Spleen (tissue), 11 donors: ENCODE results near the gene FSHR. TPM values are rescaled to one million over a fixed set of nuclear protein-coding genes. Genes with fewer than 3 reads are reported as not detected.

Experiments
- DNase-seq: peaks from one replicate; pipeline ENCODE4 v3.0.0-alpha.2; 2020
- H3K27ac ChIP-seq, 8 donors: fragments of 200-600 bp; sonication (generic) in 7 of 8; 1 replicate in 4 of 8; 2 replicates in 4 of 8; pipeline versions ENCODE4 v1.5.0 to v1.8.0; 2016 to 2021; ENCODE audit warnings: inconsistent platforms in 4 of 8, mild to moderate bottlenecking in 4 of 8, moderate library complexity in 1 of 8
- H3K27me3 ChIP-seq, 7 donors: fragments of 200-600 bp; sonication (generic) in 6 of 7; replicated peaks in 1 of 7; 1 replicate in 4 of 7; 2 replicates in 3 of 7; pipeline versions ENCODE4 v1.5.0 to v1.8.0; 2016 to 2021; ENCODE audit warnings: inconsistent platforms in 3 of 7, mild to moderate bottlenecking in 1 of 7
- H3K36me3 ChIP-seq, 6 donors: fragments of 200-600 bp; sonication (generic) in 5 of 6; 1 replicate in 4 of 6; 2 replicates in 2 of 6; pipeline versions ENCODE4 v1.5.0 to v1.8.0; 2016 to 2021; ENCODE audit warnings: inconsistent platforms in 2 of 6
- H3K4me1 ChIP-seq, 6 donors: fragments of 200-600 bp; sonication (generic) in 5 of 6; 1 replicate in 3 of 6; 2 replicates in 3 of 6; pipeline versions ENCODE4 v1.5.0 to v1.8.0; 2016 to 2021; ENCODE audit warnings: inconsistent platforms in 3 of 6
- H3K4me3 ChIP-seq, 8 donors: fragments of 200-600 bp; sonication (generic) in 7 of 8; 1 replicate in 4 of 8; 2 replicates in 4 of 8; pipeline versions ENCODE4 v1.5.0 to v1.8.0; 2016 to 2021; ENCODE audit warnings: inconsistent platforms in 4 of 8, mild to moderate bottlenecking in 4 of 8, moderate library complexity in 2 of 8
- H3K9me3 ChIP-seq, 8 donors: fragments of 200-600 bp; sonication (generic) in 7 of 8; 1 replicate in 4 of 8; 2 replicates in 4 of 8; pipeline versions ENCODE4 v1.5.0 to v1.8.0; 2016 to 2021; ENCODE audit warnings: inconsistent platforms in 4 of 8
- CTCF ChIP-seq, 11 experiments: fragments of 200-600 bp in 7 of 11; fragments of 450-650 bp in 4 of 11; sonication (generic) in 4 of 11; IDR thresholded peaks in 8 of 11; conservative IDR thresholded peaks in 3 of 11; 1 replicate in 7 of 11; 2 replicates in 4 of 11; pipeline versions ENCODE4 v1.4.0 to v1.8.0; 2016 to 2021; ENCODE audit warnings: antibody characterized with exemption in 11 of 11, inconsistent platforms in 4 of 11, mild to moderate bottlenecking in 1 of 11
- POLR2A ChIP-seq, 3 donors: fragments of 450-650 bp; IDR thresholded peaks; one replicate each; pipeline ENCODE4 v1.5.1; 2017; ENCODE audit warnings: antibody characterized with exemption in 3 of 3, mild to moderate bottlenecking in 1 of 3
- POLR2AphosphoS5 ChIP-seq, 3 donors: sonication (generic); formaldehyde crosslinking; IDR thresholded peaks; one replicate each; pipeline ENCODE4 v1.5.1; 2017; ENCODE audit warnings: antibody characterized with exemption in 3 of 3
- WGBS, 5 donors: extraction: QIAGEN DNeasy Blood & Tissue Kit in 3 of 5; methylation state at CpG; one replicate each; pipeline versions ENCODE4 v1.1.5 to v1.1.7; 2013 to 2018; 5-methylcytosine and 5-hydroxymethylcytosine counted together
- intact Hi-C: fragments of 100-400 bp; cut with DNase I; formaldehyde crosslinking; loops from one replicate; pipeline ENCODE4 v1.15.0; 2023; ENCODE audit warnings: low total_unique reads
- polyA plus RNA-seq, 3 donors: library from polyadenylated mRNA; stranded (reverse); fragments of 200-250 nt; gene quantifications; one replicate each; pipeline ENCODE4 v1.2.1, GENCODE V29; 2013
- total RNA-seq, 7 donors: library from RNA; depleted of rRNA in 3 of 7; stranded (reverse); fragments of >200 nt in 3 of 7; fragmentation: NEBNext Ultra II Directional in 4 of 7; extraction: Animal tissue kit (Norgen Biotek cat#: 25700) in 4 of 7; gene quantifications; one replicate each; pipeline versions ENCODE4 v1.1.0 to v1.2.1, GENCODE V29; 2016 to 2021
- donor health status: healthy with polysubstance abuse.
- donor health status: DM: no; HTN: no; CAD: no; lungs with moderate emphysema.
- donor health status: DM: no; HTN: no; CAD: no.
- donor health status: Bipolar disorder and iron deficiency.
- donor health status: healthy.
- donor health status: DM: no; HTN: no; CAD: no.
- donor health status: DM: yes; HTN: yes; CAD: no.

The FSHR gene
- total and polyA plus RNA-seq, 10 donors, result 0.03 TPM; not detected in 9

GRCh38 chr2:49102146-49102545 is 52.2 kb downstream of the FSHR start:
- Histone ChIP-seq H3K27me3 (no peaks in the 10 kb centered on the region), H3K4me1 (no peaks in the 10 kb centered on the region), H3K4me3 (no peak overlapping the region), H3K9me3 (no peaks in the 10 kb centered on the region), H3K36me3 (no peaks in the 10 kb centered on the region), H3K27ac (no peak overlapping the region)
- intact Hi-C loops, result no loop called here
- no peak for DNase-seq
- TF ChIP-seq POLR2AphosphoS5 (IDR thresholded peaks at IDR 0.05) (no peak), POLR2A (IDR thresholded peaks at IDR 0.05) (no peak), CTCF (IDR thresholded peaks at IDR 0.05 in 8 of 11, conservative IDR thresholded peaks at IDR 0.05 in 3 of 11) (no peak)
- 50 to 74% (median 63%) methylated on average over 1 of the region's 1 CpG for WGBS, 5 donors

- peaks cover 0 to 18% (median 12%) of the 10 kb centered on the region in 8 donors for H3K9me3 ChIP-seq
- H3K4me3 ChIP-seq, result no peak overlapping the region
- TF ChIP-seq POLR2A (IDR thresholded peaks at IDR 0.05) (no peak), POLR2AphosphoS5 (IDR thresholded peaks at IDR 0.05) (no peak), CTCF (IDR thresholded peaks at IDR 0.05 in 8 of 11, conservative IDR thresholded peaks at IDR 0.05 in 3 of 11) (no peak)
- H3K4me1 ChIP-seq, result no peaks in the 10 kb centered on the region
- no peak overlapping the region for H3K27ac ChIP-seq
- intact Hi-C loops, result no loop called here
- no peak for DNase-seq
- H3K36me3 ChIP-seq, result no peaks in the 10 kb centered on the region
- H3K27me3 ChIP-seq, result no peaks in the 10 kb centered on the region
- 47 to 81% (median 69%) methylated on average over 2 of the region's 2 CpGs for WGBS, 5 donors
Observed at GRCh38 chr2:49080681-49081080, 73.6 kb downstream of the FSHR start.

GRCh38 chr2:49070716-49071115 is 83.6 kb downstream of the FSHR start:
- intact Hi-C loops, result no loop called here
- 46 to 64% (median 52%) methylated on average over 2 of the region's 2 CpGs for WGBS, 5 donors
- Histone ChIP-seq H3K4me3 (no peak overlapping the region), H3K36me3 (no peaks in the 10 kb centered on the region), H3K9me3 (peaks cover 0 to 24% (median 12%) of the 10 kb centered on the region in 8 donors), H3K27me3 (no peaks in the 10 kb centered on the region), H3K27ac (no peak overlapping the region), H3K4me1 (no peaks in the 10 kb centered on the region)
- TF ChIP-seq POLR2AphosphoS5 (IDR thresholded peaks at IDR 0.05) (no peak), CTCF (IDR thresholded peaks at IDR 0.05 in 8 of 11, conservative IDR thresholded peaks at IDR 0.05 in 3 of 11) (no peak), POLR2A (IDR thresholded peaks at IDR 0.05) (no peak)
- no peak for DNase-seq

- H3K9me3 ChIP-seq, result peaks cover 0 to 18% (median 11%) of the 10 kb centered on the region in 8 donors
- DNase-seq, result no peak
- intact Hi-C loops, result no loop called here
- no peaks in the 10 kb centered on the region for H3K4me1 ChIP-seq
- no peak overlapping the region for H3K27ac ChIP-seq
- 39 to 74% (median 63%) methylated on average over 1 of the region's 1 CpG for WGBS, 5 donors
- H3K4me3 ChIP-seq, result no peak overlapping the region
- no peaks in the 10 kb centered on the region for H3K36me3 ChIP-seq
- no peaks in the 10 kb centered on the region for H3K27me3 ChIP-seq
- TF ChIP-seq POLR2AphosphoS5 (IDR thresholded peaks at IDR 0.05) (no peak), CTCF (IDR thresholded peaks at IDR 0.05 in 8 of 11, conservative IDR thresholded peaks at IDR 0.05 in 3 of 11) (no peak), POLR2A (IDR thresholded peaks at IDR 0.05) (no peak)
Observed at GRCh38 chr2:49069829-49070228, 84.5 kb downstream of the FSHR start.
